ENCODE measurements around the gene CKLF.

- TF ChIP-seq GATA2 (IDR thresholded peaks at IDR 0.05; ENCODE audit: low read depth, low read length) (no peak), GATA3 (IDR thresholded peaks at IDR 0.05; ENCODE audit: low read depth, low read length) (no peak)
Measured at GRCh38 chr16:66572356-66572755, 20.0 kb downstream of the CKLF start.
